BLaER1 treated with 17β-estradiol and CSF1 and Interleukin-3, amounts not matched to agents 10 nM and 100 nM (cell line): ENCODE data around the gene CSNK2A1.

Source experiments
- H3K27ac ChIP-seq, 11 experiments: shearing (Covaris generic); formaldehyde crosslinking; 2 replicates each; pipeline ENCODE4 v1.8.1; 2022
- H3K27me3 ChIP-seq, 11 experiments: shearing (Covaris generic); formaldehyde crosslinking; 2 replicates each; pipeline ENCODE4 v1.8.1; 2022
- H3K36me3 ChIP-seq, 11 experiments: shearing (Covaris generic); formaldehyde crosslinking; 2 replicates each; pipeline ENCODE4 v1.8.1; 2022
- H3K4me1 ChIP-seq, 10 experiments: shearing (Covaris generic); formaldehyde crosslinking; 2 replicates each; pipeline ENCODE4 v1.8.1; 2022
- H3K4me2 ChIP-seq, 11 experiments: shearing (Covaris generic); formaldehyde crosslinking; 2 replicates each; pipeline ENCODE4 v1.8.1; 2022
- H3K4me3 ChIP-seq, 10 experiments: shearing (Covaris generic); formaldehyde crosslinking; 2 replicates each; pipeline ENCODE4 v1.8.1; 2022
- H3K9ac ChIP-seq, 11 experiments: shearing (Covaris generic); formaldehyde crosslinking; 2 replicates each; pipeline ENCODE4 v1.8.1; 2022
- H3K9me3 ChIP-seq, 11 experiments: shearing (Covaris generic); formaldehyde crosslinking; replicated peaks in 1 of 11; 2 replicates each; pipeline ENCODE4 v1.8.1; 2022
- H4K20me1 ChIP-seq, 11 experiments: shearing (Covaris generic); formaldehyde crosslinking; 2 replicates each; pipeline ENCODE4 v1.8.1; 2022
- Cebpa-rat ChIP-seq, 11 experiments: shearing (Covaris generic); IDR thresholded peaks; 2 replicates each; pipeline ENCODE4 v1.8.1; 2022

The CSNK2A1 gene

DNA sequence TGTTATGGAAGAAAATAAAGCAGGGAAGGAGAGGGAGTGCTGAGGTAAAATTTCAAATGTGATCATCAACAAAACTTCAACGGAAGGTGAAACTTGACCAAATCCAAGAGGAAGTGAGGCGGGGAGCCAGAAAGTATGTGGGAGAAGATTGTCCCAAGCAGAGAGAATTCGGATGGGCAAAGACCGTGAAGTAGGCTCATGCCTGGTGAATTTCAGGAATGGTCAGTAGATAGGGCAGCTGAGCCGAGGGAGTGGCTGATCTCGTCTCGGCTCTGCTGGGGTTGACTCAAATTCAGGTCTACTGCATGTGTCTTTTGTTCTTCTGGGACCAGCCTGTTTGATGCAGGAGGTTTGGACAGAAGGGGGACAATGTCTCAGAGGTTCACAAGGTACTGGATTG is 7.0 kb upstream of the CSNK2A1 start:
- Histone ChIP-seq H3K4me1 (no peaks in the 10 kb centered on the region), H3K4me2 (no peak overlapping the region), H3K4me3 (no peak overlapping the region), H3K36me3 (no peaks in the 10 kb centered on the region), H3K27ac (no peak overlapping the region), H3K9me3 (no peaks in the 10 kb centered on the region), H4K20me1 (no peaks in the 10 kb centered on the region), H3K9ac (no peak overlapping the region), H3K27me3 (no peaks in the 10 kb centered on the region)
- no peak for TF ChIP-seq Cebpa-rat (IDR thresholded peaks at IDR 0.05)

DNA sequence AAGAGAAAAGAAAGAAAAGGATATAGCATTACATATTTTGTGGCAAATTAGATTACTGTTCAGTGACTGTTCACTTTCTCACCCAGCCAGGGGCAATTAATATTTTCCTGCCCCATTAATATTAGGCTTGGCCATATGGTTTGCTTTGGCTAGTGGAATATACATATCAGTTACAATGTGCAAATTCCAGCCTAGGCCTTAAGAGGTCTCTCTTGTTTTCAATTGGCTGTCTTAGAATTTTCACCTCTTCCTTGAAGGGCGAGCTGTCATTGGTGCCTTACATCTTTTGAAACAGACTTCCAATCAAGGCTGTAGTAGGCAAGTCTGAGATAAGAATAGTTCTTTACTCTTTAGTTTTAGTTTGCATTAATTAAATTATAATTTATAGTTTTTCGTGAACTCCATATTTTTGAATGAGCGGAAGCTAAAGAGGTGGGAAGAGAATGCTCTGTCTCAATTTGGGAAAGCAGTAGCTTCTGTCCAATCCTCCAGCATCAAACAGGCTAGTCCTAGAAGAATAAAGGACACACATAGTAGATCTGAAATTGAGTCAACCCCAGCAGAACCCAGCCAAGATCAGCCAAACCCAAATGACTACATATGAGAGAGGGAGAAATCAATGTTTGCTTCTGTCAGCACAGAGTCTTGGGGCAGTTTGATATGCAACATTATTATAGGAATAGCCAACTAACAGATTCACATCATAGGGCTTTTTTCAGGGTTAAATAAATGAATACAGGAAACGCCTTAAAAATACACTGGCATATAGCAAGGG is 6.3 kb upstream of the CSNK2A1 start:
- H3K36me3 ChIP-seq = no peaks in the 10 kb centered on the region
- no peaks in the 10 kb centered on the region for H3K9me3 ChIP-seq
- TF ChIP-seq Cebpa-rat (IDR thresholded peaks at IDR 0.05) = no peak
- no peaks in the 10 kb centered on the region for H3K4me1 ChIP-seq
- H3K27ac ChIP-seq = no peak overlapping the region
- no peaks in the 10 kb centered on the region for H3K27me3 ChIP-seq
- H3K9ac ChIP-seq = no peak overlapping the region
- H3K4me2 ChIP-seq = no peak overlapping the region
- H4K20me1 ChIP-seq = no peaks in the 10 kb centered on the region
- no peak overlapping the region for H3K4me3 ChIP-seq

DNA sequence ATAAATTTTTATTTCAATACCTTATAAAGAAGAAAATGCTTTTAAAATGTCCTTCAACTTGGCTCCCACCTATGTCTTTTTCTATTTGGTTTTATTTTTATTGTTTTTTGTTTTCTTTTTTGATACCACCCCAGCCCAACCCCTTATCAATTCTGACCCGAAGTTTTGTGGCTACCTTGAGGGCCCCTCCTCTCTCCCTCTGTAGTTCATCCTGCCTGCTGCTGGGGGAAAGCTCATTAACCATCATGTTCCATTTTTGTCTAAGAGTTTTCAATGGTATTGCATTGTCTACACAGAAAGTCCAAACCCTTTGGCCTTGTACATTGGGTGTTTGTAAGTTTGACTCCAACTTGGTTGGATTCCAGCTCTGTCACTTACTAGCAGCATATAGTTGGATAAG is 5.3 kb upstream of the CSNK2A1 start:
- Histone ChIP-seq H3K36me3 (no peaks in the 10 kb centered on the region), H3K4me2 (no peak overlapping the region), H3K9me3 (peaks cover 0 to 5% (median 0%) of the 10 kb centered on the region in 11 experiments; a peak in 3 of 22 replicates), H3K27me3 (no peaks in the 10 kb centered on the region), H3K9ac (no peak overlapping the region), H3K4me1 (peaks cover 0 to 6% (median 4%) of the 10 kb centered on the region in 10 experiments; a peak in 11 of 20 replicates), H3K27ac (no peak overlapping the region), H4K20me1 (no peaks in the 10 kb centered on the region), H3K4me3 (no peak overlapping the region)
- no peak for TF ChIP-seq Cebpa-rat (IDR thresholded peaks at IDR 0.05)

DNA sequence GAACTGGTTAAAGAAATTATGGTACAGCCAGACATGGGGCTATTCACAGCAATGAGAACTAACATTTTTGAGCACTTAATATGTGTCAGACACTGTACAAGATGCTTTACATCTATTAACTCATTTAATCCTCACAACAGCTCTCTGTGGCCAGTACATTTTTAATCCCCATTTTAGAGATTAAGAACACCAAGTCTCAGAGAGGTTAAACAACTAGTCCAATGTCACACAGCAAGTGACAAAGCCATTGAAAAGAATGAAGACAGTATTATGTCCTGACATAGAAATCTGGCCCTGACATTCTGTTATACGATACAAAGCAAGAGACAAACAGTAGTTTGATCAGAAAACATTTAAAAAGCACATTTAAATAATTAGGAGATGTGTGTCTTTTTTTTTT is 3.8 kb upstream of the CSNK2A1 start:
- no peak overlapping the region for H3K27ac ChIP-seq
- H3K9ac ChIP-seq = no peak overlapping the region
- H3K36me3 ChIP-seq = 0 out of 22 replicates have a peak, but pooled peaks cover 0 to under 1% (median 0%) of the 10 kb centered on the region in 11 experiments
- no peak for TF ChIP-seq Cebpa-rat (IDR thresholded peaks at IDR 0.05)
- no peak overlapping the region for H3K4me3 ChIP-seq
- H3K27me3 ChIP-seq = no peaks in the 10 kb centered on the region
- no peak overlapping the region for H3K4me2 ChIP-seq
- peaks cover 0 to 7% (median 5%) of the 10 kb centered on the region in 11 experiments; a peak in 13 of 22 replicates for H4K20me1 ChIP-seq
- peaks cover 2 to 9% (median 8%) of the 10 kb centered on the region in 10 experiments for H3K4me1 ChIP-seq
- peaks cover 0 to 5% (median 0%) of the 10 kb centered on the region in 11 experiments; a peak in 3 of 22 replicates for H3K9me3 ChIP-seq

DNA sequence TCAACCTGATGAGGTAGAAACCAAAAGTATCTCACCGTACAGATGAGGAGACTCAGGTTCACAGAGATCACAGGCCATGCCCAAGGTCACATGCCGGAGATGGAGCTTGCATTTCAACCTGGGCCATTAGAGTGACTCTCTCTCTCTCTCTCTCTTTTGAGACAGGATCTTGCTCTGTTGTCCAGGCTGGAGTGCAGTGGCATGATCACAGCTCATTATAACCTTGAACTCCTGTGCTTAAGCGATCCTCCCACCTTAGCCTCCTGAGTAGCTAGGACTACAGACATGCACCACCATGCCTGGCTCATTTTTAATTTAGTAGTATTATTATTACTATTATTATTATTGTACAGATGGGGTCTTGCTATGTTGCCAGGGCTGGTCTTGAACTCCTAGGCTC is 2.8 kb upstream of the CSNK2A1 start:
- H3K27ac ChIP-seq = no peak overlapping the region
- H3K9ac ChIP-seq = no peak overlapping the region
- no peak for TF ChIP-seq Cebpa-rat (IDR thresholded peaks at IDR 0.05)
- H3K4me2 ChIP-seq = no peak overlapping the region
- H3K9me3 ChIP-seq = peaks cover under 1 to 11% (median 6%) of the 10 kb centered on the region in 11 experiments; a peak in 15 of 22 replicates
- H3K27me3 ChIP-seq = no peaks in the 10 kb centered on the region
- peaks cover 11 to 20% (median 16%) of the 10 kb centered on the region in 10 experiments for H3K4me1 ChIP-seq
- peaks cover 7 to 17% (median 15%) of the 10 kb centered on the region in 11 experiments; a peak in 15 of 22 replicates for H4K20me1 ChIP-seq
- H3K36me3 ChIP-seq = peaks cover 4 to 11% (median 7%) of the 10 kb centered on the region in 11 experiments; a peak in 20 of 22 replicates
- no peak overlapping the region for H3K4me3 ChIP-seq

DNA sequence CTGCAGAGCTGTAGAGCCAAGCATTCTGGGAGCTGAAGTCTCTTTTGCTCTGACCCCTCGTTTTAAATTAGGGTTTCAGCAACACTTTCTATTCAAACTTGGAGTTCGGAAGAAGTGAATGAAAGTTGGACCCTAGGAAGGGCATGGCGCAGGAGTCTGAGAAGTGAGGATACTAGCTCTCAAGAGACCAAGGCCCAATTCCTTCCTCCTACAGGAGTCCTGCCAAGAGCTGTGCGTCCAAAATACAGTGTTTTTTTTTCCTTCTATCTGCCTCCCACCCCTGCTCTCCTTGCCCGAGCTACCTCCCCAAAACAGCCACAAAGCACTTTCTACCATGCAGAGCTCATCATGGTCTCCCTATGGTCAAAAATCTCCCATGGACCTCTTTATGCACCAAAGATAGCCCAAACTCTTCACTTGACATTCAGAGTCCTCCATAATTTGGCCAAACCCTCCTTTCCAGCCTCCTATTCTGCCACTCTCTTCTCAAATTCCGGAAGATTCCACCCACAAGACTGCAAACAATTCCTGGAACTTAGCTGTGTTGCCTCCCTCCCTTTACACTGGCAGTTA is 649 bp upstream of the CSNK2A1 start:
- Histone ChIP-seq H4K20me1 (peaks cover 28 to 38% (median 36%) of the 10 kb centered on the region in 11 experiments), H3K4me1 (peaks cover 18 to 35% (median 26%) of the 10 kb centered on the region in 10 experiments), H3K27me3 (no peaks in the 10 kb centered on the region), H3K4me2 (peak overlapping the region; percentile 24 to 90 (median 54); a peak in 20 of 22 replicates), H3K4me3 (peak overlapping the region; percentile 81 to 97 (median 96); a peak in 16 of 20 replicates), H3K36me3 (peaks cover 16 to 32% (median 28%) of the 10 kb centered on the region in 11 experiments), H3K27ac (peak overlapping the region; percentile 89 to 97 (median 92)), H3K9ac (peak overlapping the region; percentile 93 to 98 (median 97); a peak in 21 of 22 replicates), H3K9me3 (peaks cover 15 to 32% (median 25%) of the 10 kb centered on the region in 11 experiments)
- no peak for TF ChIP-seq Cebpa-rat (IDR thresholded peaks at IDR 0.05)

DNA sequence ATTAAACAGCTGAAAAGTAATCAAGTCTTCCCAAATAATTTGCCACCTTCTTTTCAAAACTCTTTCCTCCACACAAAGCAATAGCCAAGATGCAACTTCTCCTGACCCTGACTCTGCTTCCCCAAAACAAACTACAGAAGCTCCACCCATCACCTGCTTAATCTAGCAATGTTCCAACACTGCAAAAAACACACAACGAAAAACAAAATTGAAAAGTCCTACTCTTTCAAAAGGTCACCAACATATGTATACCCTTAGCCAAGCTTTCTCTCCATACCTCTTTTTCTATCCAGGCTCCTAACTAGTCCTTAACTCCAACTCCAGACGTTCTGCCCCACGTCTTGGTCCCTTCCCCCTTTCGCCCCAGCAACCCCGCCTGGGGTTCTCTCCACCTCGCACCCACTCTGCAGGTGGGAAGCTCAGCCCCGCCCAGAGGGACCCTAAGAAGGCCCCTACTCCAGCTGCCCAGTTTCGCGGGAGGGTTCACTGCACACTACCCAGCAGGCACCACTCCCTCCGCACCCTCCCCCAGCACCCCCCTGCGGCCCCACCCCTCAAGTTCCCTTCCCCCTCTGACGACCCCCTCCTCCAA is 717 bp downstream of the CSNK2A1 start:
- peak overlapping the region; percentile 89 to 97 (median 92) for H3K27ac ChIP-seq
- peak overlapping the region; percentile 83 to 92 (median 89) for H3K4me2 ChIP-seq
- no peaks in the 10 kb centered on the region for H3K27me3 ChIP-seq
- H3K4me1 ChIP-seq = peaks cover 21 to 48% (median 32%) of the 10 kb centered on the region in 10 experiments
- peak overlapping the region; percentile 81 to 97 (median 96) for H3K4me3 ChIP-seq
- peaks cover 16 to 45% (median 36%) of the 10 kb centered on the region in 11 experiments for H3K36me3 ChIP-seq
- peaks cover 15 to 35% (median 25%) of the 10 kb centered on the region in 11 experiments for H3K9me3 ChIP-seq
- H4K20me1 ChIP-seq = peaks cover 42 to 52% (median 50%) of the 10 kb centered on the region in 11 experiments
- peak overlapping the region; percentile 93 to 98 (median 97) for H3K9ac ChIP-seq
- TF ChIP-seq Cebpa-rat (IDR thresholded peaks at IDR 0.05) = no peak

DNA sequence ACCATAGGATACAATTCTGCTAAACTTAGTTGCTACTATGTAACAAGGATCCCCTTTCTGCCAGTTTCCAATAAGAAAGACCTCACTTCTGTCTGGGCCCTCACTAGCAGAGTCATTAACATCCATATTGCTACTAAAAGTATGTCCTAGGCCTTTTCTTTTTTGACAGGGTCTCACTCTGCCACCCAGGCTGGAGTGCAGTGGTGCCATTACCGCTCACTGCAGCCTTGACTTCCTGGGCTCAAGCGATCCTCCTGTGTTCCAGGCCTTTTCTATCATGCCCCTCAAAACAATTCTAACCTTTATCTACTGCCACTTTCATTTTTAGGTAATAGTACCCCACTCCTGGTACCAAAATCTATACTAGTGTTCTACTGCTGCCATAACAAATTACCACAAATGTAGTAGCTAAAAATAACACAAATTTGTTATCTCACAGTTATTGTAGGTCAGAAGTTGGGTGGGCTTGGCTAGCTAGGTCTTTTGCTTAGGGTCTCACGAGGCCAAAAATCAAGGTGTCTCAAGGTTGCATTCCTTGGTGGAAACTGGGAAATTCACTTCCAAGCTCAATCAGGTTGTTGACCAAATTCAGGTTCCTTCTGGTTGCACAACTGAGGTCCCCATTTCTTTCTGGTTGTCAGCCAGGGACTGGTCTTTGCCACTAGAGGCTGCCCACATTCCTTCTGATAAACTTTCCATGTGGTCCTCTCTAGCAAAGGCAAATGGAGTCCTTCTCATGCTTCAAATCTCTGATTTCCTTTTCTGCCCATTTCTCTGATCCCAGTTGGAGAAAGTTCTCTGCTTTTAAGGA is 3.0 kb downstream of the CSNK2A1 start:
- H3K4me2 ChIP-seq = peak overlapping the region in 8 of 11 experiments; percentile 4 to 92 (median 32); a peak in 10 of 22 replicates
- no peaks in the 10 kb centered on the region for H3K27me3 ChIP-seq
- H3K4me1 ChIP-seq = peaks cover 32 to 71% (median 47%) of the 10 kb centered on the region in 10 experiments
- H3K4me3 ChIP-seq = peak overlapping the region in 2 of 10 experiments; percentile 7 to 45; a peak in 2 of 20 replicates
- no peak overlapping the region for H3K9ac ChIP-seq
- H3K27ac ChIP-seq = no peak overlapping the region
- H4K20me1 ChIP-seq = peaks cover 65 to 75% (median 73%) of the 10 kb centered on the region in 11 experiments
- H3K9me3 ChIP-seq = peaks cover 15 to 35% (median 25%) of the 10 kb centered on the region in 11 experiments
- no peak for TF ChIP-seq Cebpa-rat (IDR thresholded peaks at IDR 0.05)
- peaks cover 16 to 56% (median 39%) of the 10 kb centered on the region in 11 experiments for H3K36me3 ChIP-seq
